OCI-LY1 (cell line): Measurements from ENCODE around the gene DGCR2.

Source experiments
- EZH2 ChIP-seq: fragments of 200-600 bp; sonication (generic), shearing (Covaris generic); IDR thresholded peaks from 2 replicates; pipeline ENCODE4 v1.8.0; 2017; ENCODE audit warnings: borderline replicate concordance, mixed run types, mild to moderate bottlenecking, antibody characterized with exemption, low read length, moderate library complexity, mixed read lengths
- TF ChIP-seq, protein P1 (sequence below): fragments of 200-600 bp; sonication (generic), shearing (Covaris generic); IDR thresholded peaks from 2 replicates; pipeline ENCODE4 v1.5.1; 2017; ENCODE audit warnings: mild to moderate bottlenecking, antibody characterized with exemption, low read length, moderate library complexity, mixed read lengths

DNA sequence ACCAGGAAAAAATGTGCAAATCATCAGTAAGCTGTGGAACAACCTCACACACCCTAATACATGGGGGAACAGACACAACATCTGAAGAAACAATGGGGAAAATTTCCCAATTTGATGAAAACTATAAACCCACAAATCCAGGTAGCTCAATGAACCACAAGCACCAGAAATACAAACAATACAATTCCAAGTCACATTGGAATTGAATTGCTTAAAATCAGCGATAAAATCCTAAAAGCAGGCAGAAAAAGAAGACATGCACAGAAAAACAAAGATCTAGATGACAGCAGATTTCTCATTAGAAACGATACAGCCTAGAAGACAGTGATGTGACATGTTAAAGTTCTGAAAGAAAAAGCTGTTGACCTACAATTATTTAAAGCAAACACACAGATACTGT is 32.0 kb downstream of the DGCR2 start:
- TF ChIP-seq, protein P1, sequence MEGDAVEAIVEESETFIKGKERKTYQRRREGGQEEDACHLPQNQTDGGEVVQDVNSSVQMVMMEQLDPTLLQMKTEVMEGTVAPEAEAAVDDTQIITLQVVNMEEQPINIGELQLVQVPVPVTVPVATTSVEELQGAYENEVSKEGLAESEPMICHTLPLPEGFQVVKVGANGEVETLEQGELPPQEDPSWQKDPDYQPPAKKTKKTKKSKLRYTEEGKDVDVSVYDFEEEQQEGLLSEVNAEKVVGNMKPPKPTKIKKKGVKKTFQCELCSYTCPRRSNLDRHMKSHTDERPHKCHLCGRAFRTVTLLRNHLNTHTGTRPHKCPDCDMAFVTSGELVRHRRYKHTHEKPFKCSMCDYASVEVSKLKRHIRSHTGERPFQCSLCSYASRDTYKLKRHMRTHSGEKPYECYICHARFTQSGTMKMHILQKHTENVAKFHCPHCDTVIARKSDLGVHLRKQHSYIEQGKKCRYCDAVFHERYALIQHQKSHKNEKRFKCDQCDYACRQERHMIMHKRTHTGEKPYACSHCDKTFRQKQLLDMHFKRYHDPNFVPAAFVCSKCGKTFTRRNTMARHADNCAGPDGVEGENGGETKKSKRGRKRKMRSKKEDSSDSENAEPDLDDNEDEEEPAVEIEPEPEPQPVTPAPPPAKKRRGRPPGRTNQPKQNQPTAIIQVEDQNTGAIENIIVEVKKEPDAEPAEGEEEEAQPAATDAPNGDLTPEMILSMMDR, result no peak
- no peak for TF ChIP-seq EZH2
